LNCAP (cell line): ENCODE data around the gene ARHGEF6.

ENCODE experiments used
- CTCF ChIP-seq: fragments of 450-650 bp; IDR thresholded peaks from 2 replicates; pipeline ENCODE4 v1.5.1; 2017; ENCODE audit warnings: mild to moderate bottlenecking

Gene ARHGEF6

GRCh38 chrX:136735601-136736000 is 45.1 kb downstream of the ARHGEF6 start:
- no peak for TF ChIP-seq CTCF

DNA sequence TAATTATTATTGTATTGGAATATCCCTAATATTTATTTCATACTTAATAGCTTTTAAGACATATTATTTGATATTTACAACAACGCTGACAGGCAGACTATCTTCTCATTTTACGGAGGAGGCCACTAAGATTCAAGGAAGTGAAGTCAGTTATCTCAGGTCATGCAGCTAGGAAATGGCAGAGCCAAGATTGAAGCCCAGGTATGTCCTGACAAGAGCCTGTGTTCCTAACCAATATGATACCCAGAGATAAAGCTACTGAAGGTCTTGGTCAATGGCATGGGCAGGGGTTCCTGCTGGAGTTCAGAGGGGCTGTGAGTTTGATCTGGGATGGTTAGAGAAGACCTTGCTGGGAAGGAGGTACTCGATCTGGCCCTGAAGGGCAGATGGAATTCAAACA is 47.1 kb downstream of the ARHGEF6 start:
- TF ChIP-seq CTCF: no peak

DNA sequence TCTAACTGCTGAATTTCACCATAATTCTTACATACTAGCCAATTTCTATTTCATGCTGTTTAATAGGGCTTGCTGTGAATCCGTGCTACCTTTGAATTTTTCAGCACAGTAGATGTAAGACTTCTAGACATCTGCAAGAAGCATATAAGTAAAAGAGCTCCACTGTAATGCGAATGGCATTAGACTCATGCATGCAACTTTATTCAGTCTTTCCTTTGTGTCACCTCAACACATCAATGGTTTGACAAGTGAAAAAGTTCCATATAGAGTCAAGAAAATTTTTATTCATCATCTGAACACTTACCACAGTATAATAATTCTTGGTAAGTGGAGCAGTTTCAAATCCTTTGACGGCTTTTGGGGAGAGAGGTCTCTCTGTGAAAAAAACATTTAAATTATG is 48.9 kb downstream of the ARHGEF6 start:
- no peak for TF ChIP-seq CTCF

GRCh38 chrX:136731207-136731782 is 49.4 kb downstream of the ARHGEF6 start:
- no peak for TF ChIP-seq CTCF

GRCh38 chrX:136728393-136728792 is 52.3 kb downstream of the ARHGEF6 start:
- no peak for TF ChIP-seq CTCF

- TF ChIP-seq CTCF: no peak
Measured at GRCh38 chrX:136725441-136726104, 55.2 kb downstream of the ARHGEF6 start.

- no peak for TF ChIP-seq CTCF
Measured at GRCh38 chrX:136718091-136718490, 62.6 kb downstream of the ARHGEF6 start.
